Cardiac muscle cell (in vitro differentiated cells and primary cell): ENCODE results near the gene ITGA1. TPM values are rescaled to one million over a fixed set of nuclear protein-coding genes. Genes with fewer than 3 reads are reported as not detected.
"Not testable (repeated sequence)": the region's sequence is repeated elsewhere in the genome, so short reads cannot be mapped to it uniquely, and the experiment has no call there.

Experiments
- DNase-seq, 2 donors: peaks; one replicate each; pipeline versions ENCODE4 v3.0.0 to v3.0.0-alpha.2; 2010 to 2017; ENCODE audit warnings: low read depth in 1 of 2, low spot score in 1 of 2
- H3K27ac ChIP-seq: fragments of 200-600 bp; sonication (generic); 2 replicates; pipeline ENCODE4 v1.5.1; 2016
- H3K27me3 ChIP-seq: fragments of 200-600 bp; sonication (generic); 2 replicates; pipeline ENCODE4 v1.6.0; 2016; ENCODE audit warnings: control low read depth
- H3K36me3 ChIP-seq: fragments of 200-600 bp; sonication (generic); 2 replicates; pipeline ENCODE4 v1.5.1; 2016; ENCODE audit warnings: control low read depth
- H3K4me1 ChIP-seq: fragments of 200-600 bp; sonication (generic); 2 replicates; pipeline ENCODE4 v1.8.1; 2017; ENCODE audit warnings: low read depth, mild to moderate bottlenecking, mixed run types
- H3K4me3 ChIP-seq: fragments of 200-600 bp; sonication (generic); 2 replicates; pipeline ENCODE4 v1.5.1; 2016; ENCODE audit warnings: mild to moderate bottlenecking
- H3K9me3 ChIP-seq: fragments of 200-600 bp; sonication (generic); 2 replicates; pipeline ENCODE4 v1.5.1; 2017; ENCODE audit warnings: low read depth, mild to moderate bottlenecking, control low read depth
- CTCF ChIP-seq: IDR thresholded peaks from 2 replicates; pipeline ENCODE4 v1.5.1; 2012; ENCODE audit warnings: low read depth, mild to moderate bottlenecking, low read length
- polyA plus RNA-seq: library from polyadenylated mRNA; unstranded; fragments of >200 nt; fragmentation: Nextera tagmentation; extraction: Ambion mirVana; gene quantifications from 2 replicates; pipeline ENCODE4 v1.2.1, GENCODE V29; 2016
- total RNA-seq: library from RNA; depleted of rRNA; stranded (reverse); fragments of >200 nt; gene quantifications from 2 replicates; pipeline ENCODE4 v1.2.3, GENCODE V29; 2016

ITGA1 gene
- total and polyA plus RNA-seq, 2 experiments from 2014 or later: 2.9 to 7.3 TPM

GRCh38 chr5:52864371-52864770, 76.7 kb downstream of the ITGA1 start:
- Histone ChIP-seq H3K4me3 (no peak overlapping the region), H3K27ac (no peak overlapping the region), H3K4me1 (peaks cover 4% of the 10 kb centered on the region), H3K9me3 (no peaks in the 10 kb centered on the region), H3K36me3 (no peaks in the 10 kb centered on the region), H3K27me3 (no peaks in the 10 kb centered on the region)
- peak; percentile 42 to 86 for DNase-seq
- no peak for TF ChIP-seq CTCF

GRCh38 chr5:52864884-52865283, 77.2 kb downstream of the ITGA1 start:
- Histone ChIP-seq H3K27ac (no peak overlapping the region), H3K4me3 (no peak overlapping the region), H3K4me1 (peaks cover 4% of the 10 kb centered on the region), H3K36me3 (no peaks in the 10 kb centered on the region), H3K9me3 (no peaks in the 10 kb centered on the region), H3K27me3 (no peaks in the 10 kb centered on the region)
- no peak for TF ChIP-seq CTCF
- peak in 1 of 2 donors; percentile 86 for DNase-seq

- H3K4me3 ChIP-seq, H3K9me3 ChIP-seq, H3K36me3 ChIP-seq, H3K27me3 ChIP-seq, H3K4me1 ChIP-seq, DNase-seq, H3K27ac ChIP-seq: not testable (repeated sequence)
Observed at GRCh38 chr5:52865991-52866390, 78.3 kb downstream of the ITGA1 start.

GRCh38 chr5:52867809-52868208, 80.1 kb downstream of the ITGA1 start:
- DNase-seq: peak in 1 of 2 donors; percentile 41
- Histone ChIP-seq H3K4me1 (peaks cover 8% of the 10 kb centered on the region), H3K27me3 (no peaks in the 10 kb centered on the region), H3K27ac (no peak overlapping the region), H3K36me3 (no peaks in the 10 kb centered on the region), H3K4me3 (no peak overlapping the region), H3K9me3 (no peaks in the 10 kb centered on the region)
- no peak for TF ChIP-seq CTCF

- no peaks in the 10 kb centered on the region for H3K36me3 ChIP-seq
- H3K27me3 ChIP-seq: no peaks in the 10 kb centered on the region
- no peaks in the 10 kb centered on the region for H3K9me3 ChIP-seq
- peaks cover 8% of the 10 kb centered on the region for H3K4me1 ChIP-seq
- no peak overlapping the region for H3K27ac ChIP-seq
- DNase-seq: no peak
- no peak overlapping the region for H3K4me3 ChIP-seq
- TF ChIP-seq CTCF: no peak
Observed at GRCh38 chr5:52868417-52868816, 80.7 kb downstream of the ITGA1 start.

GRCh38 chr5:52869391-52869790, 81.7 kb downstream of the ITGA1 start:
- Histone ChIP-seq H3K4me1 (peaks cover 6% of the 10 kb centered on the region), H3K4me3 (no peak overlapping the region), H3K27me3 (no peaks in the 10 kb centered on the region), H3K27ac (no peak overlapping the region), H3K9me3 (no peaks in the 10 kb centered on the region), H3K36me3 (no peaks in the 10 kb centered on the region)
- TF ChIP-seq CTCF: no peak
- DNase-seq: peak in 1 of 2 donors; percentile 65
